Left renal cortex interstitium (tissue), 4 donors: ENCODE results near the gene MAOA. TPM values are rescaled to one million over a fixed set of nuclear protein-coding genes. Genes with fewer than 3 reads are reported as not detected.
"Not testable (repeated sequence)": the region's sequence is repeated elsewhere in the genome, so short reads cannot be mapped to it uniquely, and the experiment has no call there.

Source experiments
- DNase-seq, 4 donors: peaks; one replicate each; pipeline ENCODE4 v3.0.0-alpha.2; 2013; ENCODE audit warnings: low read depth in 4 of 4, low spot score in 2 of 4, missing footprints in 1 of 4
- polyA plus RNA-seq, 4 donors: library from polyadenylated mRNA; unstranded; fragments of 120-200 nt; gene quantifications; one replicate each; pipeline ENCODE4 v1.2.1, GENCODE V29; 2013; ENCODE audit not compliant: insufficient read length in 4 of 4

MAOA gene
- polyA plus RNA-seq, 4 donors = 15.4 to 28.1 (median 18.2) TPM

- no peak for DNase-seq
Measured at GRCh38 chrX:43707812-43708548, 51.9 kb downstream of the MAOA start.

- DNase-seq = no peak
Measured at GRCh38 chrX:43716144-43716543, 60.0 kb downstream of the MAOA start.

- no peak for DNase-seq
Measured at GRCh38 chrX:43716696-43717095, 60.6 kb downstream of the MAOA start.

GRCh38 chrX:43717161-43717560, 61.1 kb downstream of the MAOA start:
- no peak for DNase-seq

- DNase-seq = no peak
Measured at GRCh38 chrX:43718081-43718480, 62.0 kb downstream of the MAOA start.

- DNase-seq = no peak
Measured at GRCh38 chrX:43718546-43718945, 62.4 kb downstream of the MAOA start.

- DNase-seq = no peak
Measured at GRCh38 chrX:43718956-43719355, 62.9 kb downstream of the MAOA start.

GRCh38 chrX:43720082-43720481, 64.0 kb downstream of the MAOA start:
- no peak for DNase-seq

- no peak for DNase-seq
Measured at GRCh38 chrX:43720961-43721360, 64.9 kb downstream of the MAOA start.

GRCh38 chrX:43725227-43725626, 69.1 kb downstream of the MAOA start:
- not testable (repeated sequence) for DNase-seq

- not testable (repeated sequence) for DNase-seq
Measured at GRCh38 chrX:43727254-43727653, 71.2 kb downstream of the MAOA start.

GRCh38 chrX:43728002-43728401, 71.9 kb downstream of the MAOA start:
- no peak for DNase-seq

- DNase-seq = no peak
Measured at GRCh38 chrX:43728966-43729365, 72.9 kb downstream of the MAOA start.

GRCh38 chrX:43731086-43731485, 75.0 kb downstream of the MAOA start:
- no peak for DNase-seq

- DNase-seq = no peak
Measured at GRCh38 chrX:43733699-43734098, 77.6 kb downstream of the MAOA start.

GRCh38 chrX:43734444-43734843, 78.3 kb downstream of the MAOA start:
- no peak for DNase-seq

GRCh38 chrX:43735534-43735933, 79.4 kb downstream of the MAOA start:
- no peak for DNase-seq

- DNase-seq = no peak
Measured at GRCh38 chrX:43735957-43736356, 79.9 kb downstream of the MAOA start.

- DNase-seq = no peak
Measured at GRCh38 chrX:43741843-43742573, 85.9 kb downstream of the MAOA start.

GRCh38 chrX:43743100-43743822, 87.2 kb downstream of the MAOA start:
- no peak for DNase-seq

GRCh38 chrX:43744284-43744683, 88.2 kb downstream of the MAOA start:
- no peak for DNase-seq
